B cell (primary cell): ENCODE measurements around the gene TEX12.

ENCODE experiments used
- EZH2 ChIP-seq: IDR thresholded peaks from 2 replicates; pipeline ENCODE4 v1.6.1; 2012; ENCODE audit warnings: borderline replicate concordance, low read depth, mild to moderate bottlenecking, moderate library complexity, low read length; ENCODE audit not compliant: insufficient read depth, poor library complexity, severe bottlenecking
- TF ChIP-seq, protein P1 (sequence below): fragments of 200-600 bp; IDR thresholded peaks from one replicate; pipeline ENCODE4 v1.8.0; 2022; ENCODE audit warnings: antibody characterized with exemption, mild to moderate bottlenecking

DNA sequence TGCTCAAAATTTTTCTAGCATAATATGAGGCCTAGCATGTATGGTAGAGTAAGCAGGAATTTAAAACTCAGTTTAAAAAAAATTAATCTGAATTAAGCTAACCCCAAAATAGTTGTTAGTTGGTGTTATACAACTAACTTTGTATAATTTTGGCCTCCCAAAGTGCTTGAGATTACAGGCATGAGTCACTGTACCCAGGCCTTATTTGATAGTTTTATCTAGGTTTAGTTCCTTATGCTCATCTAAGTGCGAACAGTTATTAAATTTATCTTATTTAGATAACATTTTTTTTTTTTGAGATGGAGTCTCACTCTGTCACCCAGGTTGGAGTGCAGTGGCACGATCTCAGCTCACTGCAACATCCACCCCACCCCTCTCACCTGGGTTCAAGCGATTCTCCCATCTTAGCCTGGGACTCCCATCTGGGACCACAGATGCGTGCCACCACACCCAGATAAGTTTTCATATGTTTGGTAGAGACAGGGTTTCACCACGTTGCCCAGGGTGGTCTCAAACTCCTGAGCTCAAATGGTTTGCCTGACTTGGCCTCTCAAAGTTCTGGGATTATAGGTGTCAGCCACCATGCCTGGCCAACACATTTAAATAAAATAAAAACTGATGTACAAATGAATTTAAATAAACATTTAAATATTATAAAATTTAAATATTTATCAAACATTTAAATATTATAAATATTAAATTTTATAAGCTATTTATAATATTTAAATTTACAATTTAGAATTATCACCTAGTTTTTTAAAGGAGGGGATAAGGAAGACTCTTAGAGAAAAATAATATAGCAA lies 10.8 kb upstream of the TEX12 start:
- TF ChIP-seq EZH2, result no peak
- TF ChIP-seq, protein P1, sequence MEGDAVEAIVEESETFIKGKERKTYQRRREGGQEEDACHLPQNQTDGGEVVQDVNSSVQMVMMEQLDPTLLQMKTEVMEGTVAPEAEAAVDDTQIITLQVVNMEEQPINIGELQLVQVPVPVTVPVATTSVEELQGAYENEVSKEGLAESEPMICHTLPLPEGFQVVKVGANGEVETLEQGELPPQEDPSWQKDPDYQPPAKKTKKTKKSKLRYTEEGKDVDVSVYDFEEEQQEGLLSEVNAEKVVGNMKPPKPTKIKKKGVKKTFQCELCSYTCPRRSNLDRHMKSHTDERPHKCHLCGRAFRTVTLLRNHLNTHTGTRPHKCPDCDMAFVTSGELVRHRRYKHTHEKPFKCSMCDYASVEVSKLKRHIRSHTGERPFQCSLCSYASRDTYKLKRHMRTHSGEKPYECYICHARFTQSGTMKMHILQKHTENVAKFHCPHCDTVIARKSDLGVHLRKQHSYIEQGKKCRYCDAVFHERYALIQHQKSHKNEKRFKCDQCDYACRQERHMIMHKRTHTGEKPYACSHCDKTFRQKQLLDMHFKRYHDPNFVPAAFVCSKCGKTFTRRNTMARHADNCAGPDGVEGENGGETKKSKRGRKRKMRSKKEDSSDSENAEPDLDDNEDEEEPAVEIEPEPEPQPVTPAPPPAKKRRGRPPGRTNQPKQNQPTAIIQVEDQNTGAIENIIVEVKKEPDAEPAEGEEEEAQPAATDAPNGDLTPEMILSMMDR, result no peak
